WTC11 (cell line): Measurements from ENCODE around the gene INPP5A. TPM values are rescaled to one million over a fixed set of nuclear protein-coding genes. Genes with fewer than 3 reads are reported as not detected.

Experiments
- ATAC-seq: fragments of 200-7000 bp; cut with Tn5 transposase; 2 replicates; pipeline ENCODE4 v1.10.0; 2021; ENCODE audit warnings: mild to moderate bottlenecking, moderate library complexity
- CTCF ChIA-PET: fragments of 300-600 bp; sonication (Branson Sonifier 250); formaldehyde crosslinking; loops from one replicate; lab custom pipeline; 2021; ENCODE audit warnings: antibody characterized with exemption; lab: Charles Lee
- POLR2A ChIA-PET: fragments of 350-600 bp; sonication (Branson Sonifier 250); formaldehyde crosslinking; loops from one replicate; lab custom pipeline; 2021; ENCODE audit warnings: antibody characterized with exemption; lab: Charles Lee
- DNase-seq: peaks from one replicate; pipeline ENCODE4 v3.0.0; 2021; ENCODE audit warnings: low spot score
- H3K27ac Mint-ChIP-seq: 2 replicates; pipeline ENCODE4 v1.8.0; 2021; ENCODE audit warnings: mixed read lengths
- H3K27me3 Mint-ChIP-seq: 2 replicates; pipeline ENCODE4 v1.8.0; 2021; ENCODE audit warnings: low read depth, mild to moderate bottlenecking, moderate library complexity, mixed read lengths
- H3K36me3 Mint-ChIP-seq: 2 replicates; pipeline ENCODE4 v1.8.0; 2021; ENCODE audit warnings: mixed read lengths
- H3K4me1 Mint-ChIP-seq: 2 replicates; pipeline ENCODE4 v1.8.0; 2022; ENCODE audit warnings: mixed read lengths
- H3K4me3 Mint-ChIP-seq: 2 replicates; pipeline ENCODE4 v1.8.0; 2021; ENCODE audit warnings: mild to moderate bottlenecking, moderate library complexity, mixed read lengths
- H3K9me3 Mint-ChIP-seq: 2 replicates; pipeline ENCODE4 v1.8.0; 2021; ENCODE audit warnings: mixed read lengths
- ARID4B ChIP-seq: sonication (generic); formaldehyde crosslinking; IDR thresholded peaks from 2 replicates; pipeline ENCODE4 v1.8.0; 2023; ENCODE audit warnings: missing genetic modification reagents, mild to moderate bottlenecking, borderline replicate concordance
- ATF1 ChIP-seq: sonication (generic); formaldehyde crosslinking; IDR thresholded peaks from 2 replicates; pipeline ENCODE4 v1.8.1; 2023; ENCODE audit warnings: mild to moderate bottlenecking, moderate library complexity, missing genetic modification reagents
- ATF2 ChIP-seq: sonication (generic); formaldehyde crosslinking; IDR thresholded peaks from 2 replicates; pipeline ENCODE4 v1.8.1; 2022; ENCODE audit warnings: low read depth, missing genetic modification reagents, borderline replicate concordance
- CDX4 ChIP-seq: fragments of 250-450 bp; sonication (Bioruptor Pico); IDR thresholded peaks from 2 replicates; pipeline ENCODE4 v1.9.0; 2021; ENCODE audit warnings: moderate library complexity, mild to moderate bottlenecking, inconsistent platforms, borderline replicate concordance
- CTCF ChIP-seq: fragments of 200-600 bp; IDR thresholded peaks from 2 replicates; pipeline ENCODE4 v1.8.0; 2022; ENCODE audit warnings: antibody characterized with exemption
- ELF4 ChIP-seq: sonication (generic); formaldehyde crosslinking; IDR thresholded peaks from 2 replicates; pipeline ENCODE4 v1.8.1; 2022; ENCODE audit warnings: low read depth, mild to moderate bottlenecking, moderate library complexity, missing genetic modification reagents
- ESRRA ChIP-seq: sonication (generic); formaldehyde crosslinking; IDR thresholded peaks from 2 replicates; pipeline ENCODE4 v1.8.1; 2022; ENCODE audit warnings: mild to moderate bottlenecking, missing genetic modification reagents, borderline replicate concordance
- FOXK1 ChIP-seq: sonication (generic); formaldehyde crosslinking; IDR thresholded peaks from 2 replicates; pipeline ENCODE4 v1.8.0; 2022; ENCODE audit warnings: mild to moderate bottlenecking, moderate library complexity, missing genetic modification reagents
- HMGA2 ChIP-seq: fragments of 250-450 bp; sonication (Bioruptor Pico); IDR thresholded peaks from 2 replicates; pipeline ENCODE4 v1.4.0; 2021; ENCODE audit warnings: mild to moderate bottlenecking, moderate library complexity
- IRF1 ChIP-seq: sonication (generic); formaldehyde crosslinking; IDR thresholded peaks from 2 replicates; pipeline ENCODE4 v1.8.0; 2023; ENCODE audit warnings: missing genetic modification reagents
- NFYB ChIP-seq: sonication (generic); formaldehyde crosslinking; conservative IDR thresholded peaks from 2 replicates; pipeline ENCODE4 v1.8.0; 2022; ENCODE audit warnings: low read depth, missing genetic modification reagents
- SMAD3 ChIP-seq: sonication (generic); formaldehyde crosslinking; IDR thresholded peaks from 2 replicates; pipeline ENCODE4 v1.8.0; 2022; ENCODE audit warnings: missing genetic modification reagents, mild to moderate bottlenecking, borderline replicate concordance
- SOX15 ChIP-seq: fragments of 250-450 bp; sonication (Bioruptor Pico); IDR thresholded peaks from 2 replicates; pipeline ENCODE4 v1.9.0; 2021; ENCODE audit warnings: mild to moderate bottlenecking
- TEAD4 ChIP-seq: sonication (generic); formaldehyde crosslinking; IDR thresholded peaks from 2 replicates; pipeline ENCODE4 v1.8.0; 2022; ENCODE audit warnings: mild to moderate bottlenecking, missing genetic modification reagents
- USF1 ChIP-seq: sonication (generic); formaldehyde crosslinking; IDR thresholded peaks from 2 replicates; pipeline ENCODE4 v1.8.0; 2022; ENCODE audit warnings: mild to moderate bottlenecking, missing genetic modification reagents
- ZMAT4 ChIP-seq: fragments of 250-450 bp; sonication (Bioruptor Pico); IDR thresholded peaks from 2 replicates; pipeline ENCODE4 v1.9.0; 2021; ENCODE audit warnings: mild to moderate bottlenecking
- ZNF138 ChIP-seq: sonication (generic); formaldehyde crosslinking; conservative IDR thresholded peaks from 2 replicates; pipeline ENCODE4 v1.8.1; 2022; ENCODE audit warnings: mild to moderate bottlenecking, moderate library complexity, missing genetic modification reagents
- ZNF219 ChIP-seq: sonication (generic); formaldehyde crosslinking; IDR thresholded peaks from 2 replicates; pipeline ENCODE4 v1.8.0; 2023; ENCODE audit warnings: missing genetic modification reagents, mild to moderate bottlenecking, borderline replicate concordance
- ZNF232 ChIP-seq: sonication (generic); formaldehyde crosslinking; IDR thresholded peaks from 2 replicates; pipeline ENCODE4 v1.8.0; 2022; ENCODE audit warnings: mild to moderate bottlenecking, missing genetic modification reagents
- ZNF263 ChIP-seq: sonication (generic); formaldehyde crosslinking; IDR thresholded peaks from 2 replicates; pipeline ENCODE4 v1.8.1; 2022; ENCODE audit warnings: low read depth, mild to moderate bottlenecking, moderate library complexity, missing genetic modification reagents
- ZNF317 ChIP-seq: sonication (generic); formaldehyde crosslinking; IDR thresholded peaks from 2 replicates; pipeline ENCODE4 v1.8.1; 2023; ENCODE audit warnings: low read depth, mild to moderate bottlenecking, moderate library complexity, missing genetic modification reagents, borderline replicate concordance
- ZSCAN18 ChIP-seq: fragments of 250-450 bp; sonication (Bioruptor Pico); IDR thresholded peaks from 2 replicates; pipeline ENCODE4 v2.1.2; 2022; ENCODE audit warnings: mild to moderate bottlenecking, moderate library complexity
- total RNA-seq: library from RNA; stranded (reverse); gene quantifications from 3 replicates; pipeline ENCODE4 v1.2.3, GENCODE V29; 2021

The INPP5A gene
- total RNA-seq, 1 experiment from 2014 or later: 22.1 TPM

- TF ChIP-seq CDX4 (CRISPR knock-in tag) (no peak), ZNF317 (CRISPR knock-in tag) (no peak), ATF2 (CRISPR knock-in tag) (no peak), ARID4B (no peak), ZNF219 (CRISPR knock-in tag) (no peak)
These were observed 179.3 kb downstream of the INPP5A start (continued) for GRCh38 chr10:132716691-132717490.

- Mint-ChIP-seq H3K27ac (no peak overlapping the region), H3K27me3 (no peaks in the 10 kb centered on the region), H3K4me3 (no peak overlapping the region), H3K4me1 (peaks cover 3% of the 10 kb centered on the region; the same call in 1 of the 2 replicates), H3K9me3 (no peaks in the 10 kb centered on the region), H3K36me3 (no peaks in the 10 kb centered on the region)
- no peak for ATAC-seq
- POLR2A ChIA-PET: no interaction called here
- DNase-seq: no peak
- CTCF ChIA-PET: no interaction called here
- TF ChIP-seq CDX4 (CRISPR knock-in tag) (no peak), SOX15 (CRISPR knock-in tag) (no peak), ZSCAN18 (no peak), USF1 (no peak), SMAD3 (CRISPR knock-in tag) (no peak), TEAD4 (CRISPR knock-in tag) (no peak), IRF1 (CRISPR knock-in tag) (no peak), CTCF (no peak), ATF1 (CRISPR knock-in tag) (no peak), HMGA2 (CRISPR knock-in tag) (no peak), ZNF263 (CRISPR knock-in tag) (no peak), ZNF138 (CRISPR knock-in tag) (no peak), NFYB (no peak), ELF4 (CRISPR knock-in tag) (no peak), ZMAT4 (CRISPR knock-in tag) (no peak), FOXK1 (CRISPR knock-in tag) (no peak), ZNF232 (CRISPR knock-in tag) (no peak), ESRRA (CRISPR knock-in tag) (no peak)
These were observed 184.1 kb downstream of the INPP5A start for GRCh38 chr10:132721725-132722124.
